Measurements from ENCODE around the gene ATP6V1A. TPM values are rescaled to one million over a fixed set of nuclear protein-coding genes. Genes with fewer than 3 reads are reported as not detected.

Gene ATP6V1A
- polyA plus RNA-seq, 1 of the 3 experiments (the other 2 are of a cell fraction), result 12.1 TPM

- Histone ChIP-seq H3K9me2 (no peaks in the 10 kb centered on the region), H3F3A (replicated peaks; ENCODE audit: insufficient read depth) (no peaks in the 10 kb centered on the region), H3K4me2 (no peak overlapping the region), H3K4me1 (ENCODE audit: control insufficient read depth in 1 of 2, insufficient read depth in 2 of 2, low read depth in 1 of 2, low read length in 1 of 2) (0 out of 4 replicates have a peak, but pooled peaks cover 0 to 2% of the 10 kb centered on the region in 2 experiments), H3K4me3 (ENCODE audit: low read depth in 2 of 2, low read length in 1 of 2) (no peak overlapping the region), H4K20me1 (ENCODE audit: insufficient read depth) (no peaks in the 10 kb centered on the region), H3K27ac (ENCODE audit: low read depth in 2 of 2, low read length in 1 of 2) (no peak overlapping the region), H3K27me3 (ENCODE audit: insufficient read depth) (no peaks in the 10 kb centered on the region), H3K9ac (no peak overlapping the region), H3K9me3 (no peaks in the 10 kb centered on the region), H3K36me3 (replicated peaks in 1 of 2; ENCODE audit: control insufficient read depth in 1 of 2, insufficient read depth in 2 of 2, low read length in 1 of 2) (no peaks in the 10 kb centered on the region), H3K79me2 (ENCODE audit: insufficient read depth) (no peaks in the 10 kb centered on the region), H2AFZ (ENCODE audit: low read depth) (peak overlapping the region; percentile 75; the same call in 1 of the 2 replicates)
- no peak for TF ChIP-seq NFIC (IDR thresholded peaks at IDR 0.05; ENCODE audit: borderline replicate concordance)
- TF ChIP-seq EZH2phosphoT487 (IDR thresholded peaks at IDR 0.05; ENCODE audit: borderline replicate concordance, low read depth), result no peak
- TF ChIP-seq POLR2AphosphoS5 (IDR thresholded peaks at IDR 0.05; ENCODE audit: low read depth, low read length), result no peak
- TF ChIP-seq, protein P1, sequence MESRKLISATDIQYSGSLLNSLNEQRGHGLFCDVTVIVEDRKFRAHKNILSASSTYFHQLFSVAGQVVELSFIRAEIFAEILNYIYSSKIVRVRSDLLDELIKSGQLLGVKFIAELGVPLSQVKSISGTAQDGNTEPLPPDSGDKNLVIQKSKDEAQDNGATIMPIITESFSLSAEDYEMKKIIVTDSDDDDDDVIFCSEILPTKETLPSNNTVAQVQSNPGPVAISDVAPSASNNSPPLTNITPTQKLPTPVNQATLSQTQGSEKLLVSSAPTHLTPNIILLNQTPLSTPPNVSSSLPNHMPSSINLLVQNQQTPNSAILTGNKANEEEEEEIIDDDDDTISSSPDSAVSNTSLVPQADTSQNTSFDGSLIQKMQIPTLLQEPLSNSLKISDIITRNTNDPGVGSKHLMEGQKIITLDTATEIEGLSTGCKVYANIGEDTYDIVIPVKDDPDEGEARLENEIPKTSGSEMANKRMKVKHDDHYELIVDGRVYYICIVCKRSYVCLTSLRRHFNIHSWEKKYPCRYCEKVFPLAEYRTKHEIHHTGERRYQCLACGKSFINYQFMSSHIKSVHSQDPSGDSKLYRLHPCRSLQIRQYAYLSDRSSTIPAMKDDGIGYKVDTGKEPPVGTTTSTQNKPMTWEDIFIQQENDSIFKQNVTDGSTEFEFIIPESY (IDR thresholded peaks at IDR 0.05; ENCODE audit: borderline replicate concordance, low read depth), result no peak
- no peak for TF ChIP-seq TEAD4 (IDR thresholded peaks at IDR 0.05; ENCODE audit: borderline replicate concordance, insufficient read depth)
- no peak for TF ChIP-seq RXRA (IDR thresholded peaks at IDR 0.05; ENCODE audit: borderline replicate concordance, low read depth)
- TF ChIP-seq, protein P2, sequence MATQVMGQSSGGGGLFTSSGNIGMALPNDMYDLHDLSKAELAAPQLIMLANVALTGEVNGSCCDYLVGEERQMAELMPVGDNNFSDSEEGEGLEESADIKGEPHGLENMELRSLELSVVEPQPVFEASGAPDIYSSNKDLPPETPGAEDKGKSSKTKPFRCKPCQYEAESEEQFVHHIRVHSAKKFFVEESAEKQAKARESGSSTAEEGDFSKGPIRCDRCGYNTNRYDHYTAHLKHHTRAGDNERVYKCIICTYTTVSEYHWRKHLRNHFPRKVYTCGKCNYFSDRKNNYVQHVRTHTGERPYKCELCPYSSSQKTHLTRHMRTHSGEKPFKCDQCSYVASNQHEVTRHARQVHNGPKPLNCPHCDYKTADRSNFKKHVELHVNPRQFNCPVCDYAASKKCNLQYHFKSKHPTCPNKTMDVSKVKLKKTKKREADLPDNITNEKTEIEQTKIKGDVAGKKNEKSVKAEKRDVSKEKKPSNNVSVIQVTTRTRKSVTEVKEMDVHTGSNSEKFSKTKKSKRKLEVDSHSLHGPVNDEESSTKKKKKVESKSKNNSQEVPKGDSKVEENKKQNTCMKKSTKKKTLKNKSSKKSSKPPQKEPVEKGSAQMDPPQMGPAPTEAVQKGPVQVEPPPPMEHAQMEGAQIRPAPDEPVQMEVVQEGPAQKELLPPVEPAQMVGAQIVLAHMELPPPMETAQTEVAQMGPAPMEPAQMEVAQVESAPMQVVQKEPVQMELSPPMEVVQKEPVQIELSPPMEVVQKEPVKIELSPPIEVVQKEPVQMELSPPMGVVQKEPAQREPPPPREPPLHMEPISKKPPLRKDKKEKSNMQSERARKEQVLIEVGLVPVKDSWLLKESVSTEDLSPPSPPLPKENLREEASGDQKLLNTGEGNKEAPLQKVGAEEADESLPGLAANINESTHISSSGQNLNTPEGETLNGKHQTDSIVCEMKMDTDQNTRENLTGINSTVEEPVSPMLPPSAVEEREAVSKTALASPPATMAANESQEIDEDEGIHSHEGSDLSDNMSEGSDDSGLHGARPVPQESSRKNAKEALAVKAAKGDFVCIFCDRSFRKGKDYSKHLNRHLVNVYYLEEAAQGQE (IDR thresholded peaks at IDR 0.05; ENCODE audit: low read depth, low read length), result no peak
- TF ChIP-seq RCOR1 (IDR thresholded peaks at IDR 0.05; ENCODE audit: low read length), result no peak
- TF ChIP-seq, protein P3, sequence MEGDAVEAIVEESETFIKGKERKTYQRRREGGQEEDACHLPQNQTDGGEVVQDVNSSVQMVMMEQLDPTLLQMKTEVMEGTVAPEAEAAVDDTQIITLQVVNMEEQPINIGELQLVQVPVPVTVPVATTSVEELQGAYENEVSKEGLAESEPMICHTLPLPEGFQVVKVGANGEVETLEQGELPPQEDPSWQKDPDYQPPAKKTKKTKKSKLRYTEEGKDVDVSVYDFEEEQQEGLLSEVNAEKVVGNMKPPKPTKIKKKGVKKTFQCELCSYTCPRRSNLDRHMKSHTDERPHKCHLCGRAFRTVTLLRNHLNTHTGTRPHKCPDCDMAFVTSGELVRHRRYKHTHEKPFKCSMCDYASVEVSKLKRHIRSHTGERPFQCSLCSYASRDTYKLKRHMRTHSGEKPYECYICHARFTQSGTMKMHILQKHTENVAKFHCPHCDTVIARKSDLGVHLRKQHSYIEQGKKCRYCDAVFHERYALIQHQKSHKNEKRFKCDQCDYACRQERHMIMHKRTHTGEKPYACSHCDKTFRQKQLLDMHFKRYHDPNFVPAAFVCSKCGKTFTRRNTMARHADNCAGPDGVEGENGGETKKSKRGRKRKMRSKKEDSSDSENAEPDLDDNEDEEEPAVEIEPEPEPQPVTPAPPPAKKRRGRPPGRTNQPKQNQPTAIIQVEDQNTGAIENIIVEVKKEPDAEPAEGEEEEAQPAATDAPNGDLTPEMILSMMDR (IDR thresholded peaks at IDR 0.05), result peak; percentile 35
- no peak for TF ChIP-seq RFX5 (IDR thresholded peaks at IDR 0.05; ENCODE audit: low read length)
- TF ChIP-seq, protein P4, sequence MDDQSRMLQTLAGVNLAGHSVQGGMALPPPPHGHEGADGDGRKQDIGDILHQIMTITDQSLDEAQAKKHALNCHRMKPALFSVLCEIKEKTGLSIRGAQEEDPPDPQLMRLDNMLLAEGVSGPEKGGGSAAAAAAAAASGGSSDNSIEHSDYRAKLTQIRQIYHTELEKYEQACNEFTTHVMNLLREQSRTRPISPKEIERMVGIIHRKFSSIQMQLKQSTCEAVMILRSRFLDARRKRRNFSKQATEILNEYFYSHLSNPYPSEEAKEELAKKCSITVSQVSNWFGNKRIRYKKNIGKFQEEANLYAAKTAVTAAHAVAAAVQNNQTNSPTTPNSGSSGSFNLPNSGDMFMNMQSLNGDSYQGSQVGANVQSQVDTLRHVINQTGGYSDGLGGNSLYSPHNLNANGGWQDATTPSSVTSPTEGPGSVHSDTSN (IDR thresholded peaks at IDR 0.05), result peak; percentile 40
- POLR2A ChIA-PET, result no interaction called here
- peak; percentile 22 for DNase-seq
- CTCF ChIA-PET, result interaction anchor here (0.8 to 2.5 kb wide), 7 partner anchors 10 to 88 kb away, joined by 3 to 9 read pairs (median 4); partner anchors contain the start of gene GRAMD1C
- WGBS (ENCODE audit: low lambda C conversion rate), result 69% methylated on average over 2 of the region's 2 CpGs
Observed at GRCh38 chr3:113825090-113825489, 78.3 kb downstream of the ATP6V1A start.
